ENCODE measurements around the gene TMEM80. TPM values are rescaled to one million over a fixed set of nuclear protein-coding genes. Genes with fewer than 3 reads are reported as not detected.

The TMEM80 gene
- total and polyA plus RNA-seq, 10 of the 15 experiments (the other 5 are each of a cell fraction or from before 2014, with no cell fraction given): 6.7 to 30.9 (median 20.7) TPM

DNA sequence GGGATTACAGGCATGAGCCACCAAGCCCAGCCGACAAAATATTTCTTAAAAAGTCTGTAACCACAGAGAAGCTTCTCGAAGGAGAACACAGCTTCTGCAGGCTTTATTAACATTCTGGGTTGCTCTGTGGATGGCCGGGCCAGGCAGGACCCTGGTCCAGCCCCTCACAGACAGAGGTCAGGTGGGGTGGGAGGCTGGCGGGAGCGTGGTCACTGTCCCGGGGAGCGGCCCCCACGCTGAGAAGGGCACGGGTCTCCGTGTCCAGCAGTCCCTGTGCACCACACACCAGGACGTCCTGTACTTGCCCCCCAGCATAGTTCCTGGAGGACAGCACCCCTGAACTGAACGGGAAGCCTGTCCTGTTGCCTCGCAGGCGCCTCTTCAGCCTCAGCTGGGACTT is 39.2 kb upstream of the TMEM80 start (continued):
- TF ChIP-seq, protein P1, sequence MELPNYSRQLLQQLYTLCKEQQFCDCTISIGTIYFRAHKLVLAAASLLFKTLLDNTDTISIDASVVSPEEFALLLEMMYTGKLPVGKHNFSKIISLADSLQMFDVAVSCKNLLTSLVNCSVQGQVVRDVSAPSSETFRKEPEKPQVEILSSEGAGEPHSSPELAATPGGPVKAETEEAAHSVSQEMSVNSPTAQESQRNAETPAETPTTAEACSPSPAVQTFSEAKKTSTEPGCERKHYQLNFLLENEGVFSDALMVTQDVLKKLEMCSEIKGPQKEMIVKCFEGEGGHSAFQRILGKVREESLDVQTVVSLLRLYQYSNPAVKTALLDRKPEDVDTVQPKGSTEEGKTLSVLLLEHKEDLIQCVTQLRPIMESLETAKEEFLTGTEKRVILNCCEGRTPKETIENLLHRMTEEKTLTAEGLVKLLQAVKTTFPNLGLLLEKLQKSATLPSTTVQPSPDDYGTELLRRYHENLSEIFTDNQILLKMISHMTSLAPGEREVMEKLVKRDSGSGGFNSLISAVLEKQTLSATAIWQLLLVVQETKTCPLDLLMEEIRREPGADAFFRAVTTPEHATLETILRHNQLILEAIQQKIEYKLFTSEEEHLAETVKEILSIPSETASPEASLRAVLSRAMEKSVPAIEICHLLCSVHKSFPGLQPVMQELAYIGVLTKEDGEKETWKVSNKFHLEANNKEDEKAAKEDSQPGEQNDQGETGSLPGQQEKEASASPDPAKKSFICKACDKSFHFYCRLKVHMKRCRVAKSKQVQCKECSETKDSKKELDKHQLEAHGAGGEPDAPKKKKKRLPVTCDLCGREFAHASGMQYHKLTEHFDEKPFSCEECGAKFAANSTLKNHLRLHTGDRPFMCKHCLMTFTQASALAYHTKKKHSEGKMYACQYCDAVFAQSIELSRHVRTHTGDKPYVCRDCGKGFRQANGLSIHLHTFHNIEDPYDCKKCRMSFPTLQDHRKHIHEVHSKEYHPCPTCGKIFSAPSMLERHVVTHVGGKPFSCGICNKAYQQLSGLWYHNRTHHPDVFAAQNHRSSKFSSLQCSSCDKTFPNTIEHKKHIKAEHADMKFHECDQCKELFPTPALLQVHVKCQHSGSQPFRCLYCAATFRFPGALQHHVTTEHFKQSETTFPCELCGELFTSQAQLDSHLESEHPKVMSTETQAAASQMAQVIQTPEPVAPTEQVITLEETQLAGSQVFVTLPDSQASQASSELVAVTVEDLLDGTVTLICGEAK (IDR thresholded peaks at IDR 0.05; ENCODE audit: borderline replicate concordance): no peak
- no peak for TF ChIP-seq CBFB (IDR thresholded peaks at IDR 0.05; ENCODE audit: low read depth)
- TF ChIP-seq RAD51 (IDR thresholded peaks at IDR 0.05): no peak
- TF ChIP-seq RB1 (IDR thresholded peaks at IDR 0.05; ENCODE audit: borderline replicate concordance): no peak

DNA sequence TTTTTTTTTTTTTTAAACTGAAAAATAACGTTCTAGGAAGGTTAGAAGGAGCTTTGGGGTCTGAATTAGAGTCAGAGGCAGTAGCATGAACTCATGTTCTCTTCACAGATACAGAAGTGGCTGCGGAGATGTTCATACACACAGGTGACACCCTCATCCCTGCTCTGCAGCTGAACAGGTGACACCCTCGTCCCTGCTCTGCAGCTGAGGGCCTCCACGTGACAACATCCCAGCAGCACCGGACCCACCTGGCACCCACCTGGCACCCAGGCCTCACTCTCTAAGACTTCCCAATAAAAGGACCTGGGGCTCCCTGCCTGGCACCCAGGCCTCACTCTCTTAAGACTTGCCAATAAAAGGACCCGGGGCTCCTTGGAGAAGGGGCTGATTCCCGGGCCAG is 38.8 kb upstream of the TMEM80 start:
- ATAC-seq: no peak
- no peak for DNase-seq (ENCODE audit: low read depth, low spot score)
- H3K4me3 ChIP-seq: no peak overlapping the region
- H3K4me1 ChIP-seq (ENCODE audit: control insufficient read depth, insufficient read depth, low read length): peaks cover 13% of the 10 kb centered on the region
- H2AFZ ChIP-seq (ENCODE audit: control insufficient read depth, low read depth, low read length): no peak overlapping the region
- WGBS (ENCODE audit: insufficient coverage, insufficient replicate concordance, low lambda C conversion rate, missing lambda C conversion rate): 95% methylated on average over 7 of the region's 7 CpGs
- in situ Hi-C loops (cut with MboI): no loop called here
- H3K36me3 ChIP-seq (ENCODE audit: control insufficient read depth in 2 of 2, insufficient read depth in 2 of 2, low read length in 1 of 2): peaks cover 5 to 13% of the 10 kb centered on the region in 2 experiments; a peak in 3 of 4 replicates
- no peak overlapping the region for H3K27ac ChIP-seq (ENCODE audit: control insufficient read depth, insufficient read depth)
- ChIA-PET SMC1A (ENCODE audit: uncharacterized antibody, unreplicated experiment) (interaction anchor here (1.1 kb wide), 1 partner anchor 25 kb away, joined by 3 read pairs; no protein-coding TSS in a partner anchor), RAD21 (ENCODE audit: unreplicated experiment) (no interaction called here), CTCF (interaction anchor here (9.5 kb wide), 1 partner anchor 68 kb away, joined by 91 read pairs; no protein-coding TSS in a partner anchor), POLR2A (no interaction called here)
- no peaks in the 10 kb centered on the region for H4K20me1 ChIP-seq (ENCODE audit: control insufficient read depth, insufficient read depth)
- H3K27me3 ChIP-seq (replicated peaks in 1 of 2; ENCODE audit: control insufficient read depth in 2 of 2, insufficient read depth in 2 of 2, low read length in 1 of 2): no peaks in the 10 kb centered on the region
- FAIRE-seq: no peak
- no TSS peak for BruUV-seq (replicated peaks)
- H3K79me2 ChIP-seq (ENCODE audit: control insufficient read depth, insufficient read depth, low read length): no peaks in the 10 kb centered on the region
- H3K9ac ChIP-seq (ENCODE audit: control insufficient read depth, insufficient read depth, low read length): no peak overlapping the region
- no peaks in the 10 kb centered on the region for H3K9me3 ChIP-seq (replicated peaks; ENCODE audit: control insufficient read depth, insufficient read depth, low read length)
- H3K4me2 ChIP-seq (ENCODE audit: control insufficient read depth, insufficient read depth): no peak overlapping the region
- intact Hi-C loops (cut with micrococcal nuclease; ENCODE audit: unreplicated experiment): no loop called here
- TF ChIP-seq TBL1XR1 (IDR thresholded peaks at IDR 0.05; ENCODE audit: low read depth, low read length): no peak
- TF ChIP-seq ZNF24 (IDR thresholded peaks at IDR 0.05): no peak
- no peak for TF ChIP-seq STAT1 (conservative IDR thresholded peaks at IDR 0.05)
- TF ChIP-seq, protein P2, sequence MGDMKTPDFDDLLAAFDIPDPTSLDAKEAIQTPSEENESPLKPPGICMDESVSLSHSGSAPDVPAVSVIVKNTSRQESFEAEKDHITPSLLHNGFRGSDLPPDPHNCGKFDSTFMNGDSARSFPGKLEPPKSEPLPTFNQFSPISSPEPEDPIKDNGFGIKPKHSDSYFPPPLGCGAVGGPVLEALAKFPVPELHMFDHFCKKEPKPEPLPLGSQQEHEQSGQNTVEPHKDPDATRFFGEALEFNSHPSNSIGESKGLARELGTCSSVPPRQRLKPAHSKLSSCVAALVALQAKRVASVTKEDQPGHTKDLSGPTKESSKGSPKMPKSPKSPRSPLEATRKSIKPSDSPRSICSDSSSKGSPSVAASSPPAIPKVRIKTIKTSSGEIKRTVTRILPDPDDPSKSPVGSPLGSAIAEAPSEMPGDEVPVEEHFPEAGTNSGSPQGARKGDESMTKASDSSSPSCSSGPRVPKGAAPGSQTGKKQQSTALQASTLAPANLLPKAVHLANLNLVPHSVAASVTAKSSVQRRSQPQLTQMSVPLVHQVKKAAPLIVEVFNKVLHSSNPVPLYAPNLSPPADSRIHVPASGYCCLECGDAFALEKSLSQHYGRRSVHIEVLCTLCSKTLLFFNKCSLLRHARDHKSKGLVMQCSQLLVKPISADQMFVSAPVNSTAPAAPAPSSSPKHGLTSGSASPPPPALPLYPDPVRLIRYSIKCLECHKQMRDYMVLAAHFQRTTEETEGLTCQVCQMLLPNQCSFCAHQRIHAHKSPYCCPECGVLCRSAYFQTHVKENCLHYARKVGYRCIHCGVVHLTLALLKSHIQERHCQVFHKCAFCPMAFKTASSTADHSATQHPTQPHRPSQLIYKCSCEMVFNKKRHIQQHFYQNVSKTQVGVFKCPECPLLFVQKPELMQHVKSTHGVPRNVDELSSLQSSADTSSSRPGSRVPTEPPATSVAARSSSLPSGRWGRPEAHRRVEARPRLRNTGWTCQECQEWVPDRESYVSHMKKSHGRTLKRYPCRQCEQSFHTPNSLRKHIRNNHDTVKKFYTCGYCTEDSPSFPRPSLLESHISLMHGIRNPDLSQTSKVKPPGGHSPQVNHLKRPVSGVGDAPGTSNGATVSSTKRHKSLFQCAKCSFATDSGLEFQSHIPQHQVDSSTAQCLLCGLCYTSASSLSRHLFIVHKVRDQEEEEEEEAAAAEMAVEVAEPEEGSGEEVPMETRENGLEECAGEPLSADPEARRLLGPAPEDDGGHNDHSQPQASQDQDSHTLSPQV (IDR thresholded peaks at IDR 0.05): no peak
- TF ChIP-seq, protein P3, sequence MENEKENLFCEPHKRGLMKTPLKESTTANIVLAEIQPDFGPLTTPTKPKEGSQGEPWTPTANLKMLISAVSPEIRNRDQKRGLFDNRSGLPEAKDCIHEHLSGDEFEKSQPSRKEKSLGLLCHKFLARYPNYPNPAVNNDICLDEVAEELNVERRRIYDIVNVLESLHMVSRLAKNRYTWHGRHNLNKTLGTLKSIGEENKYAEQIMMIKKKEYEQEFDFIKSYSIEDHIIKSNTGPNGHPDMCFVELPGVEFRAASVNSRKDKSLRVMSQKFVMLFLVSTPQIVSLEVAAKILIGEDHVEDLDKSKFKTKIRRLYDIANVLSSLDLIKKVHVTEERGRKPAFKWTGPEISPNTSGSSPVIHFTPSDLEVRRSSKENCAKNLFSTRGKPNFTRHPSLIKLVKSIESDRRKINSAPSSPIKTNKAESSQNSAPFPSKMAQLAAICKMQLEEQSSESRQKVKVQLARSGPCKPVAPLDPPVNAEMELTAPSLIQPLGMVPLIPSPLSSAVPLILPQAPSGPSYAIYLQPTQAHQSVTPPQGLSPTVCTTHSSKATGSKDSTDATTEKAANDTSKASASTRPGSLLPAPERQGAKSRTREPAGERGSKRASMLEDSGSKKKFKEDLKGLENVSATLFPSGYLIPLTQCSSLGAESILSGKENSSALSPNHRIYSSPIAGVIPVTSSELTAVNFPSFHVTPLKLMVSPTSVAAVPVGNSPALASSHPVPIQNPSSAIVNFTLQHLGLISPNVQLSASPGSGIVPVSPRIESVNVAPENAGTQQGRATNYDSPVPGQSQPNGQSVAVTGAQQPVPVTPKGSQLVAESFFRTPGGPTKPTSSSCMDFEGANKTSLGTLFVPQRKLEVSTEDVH (IDR thresholded peaks at IDR 0.05; ENCODE audit: low read depth, partially characterized antibody): no peak
- TF ChIP-seq GABPA (IDR thresholded peaks at IDR 0.05; ENCODE audit: low read depth): no peak
- TF ChIP-seq IKZF2 (IDR thresholded peaks at IDR 0.05): no peak
- TF ChIP-seq PAX8 (IDR thresholded peaks at IDR 0.05): no peak

All from GM12878 (cell line).